ENCODE results near the gene DGKE.

The DGKE gene

GRCh38 chr17:56890906-56891674 lies 57.1 kb downstream of the DGKE start:
- no peak for DNase-seq (ENCODE audit: low spot score)

GRCh38 chr17:56891751-56892150 lies 57.8 kb downstream of the DGKE start:
- DNase-seq (ENCODE audit: low spot score), result no peak

DNA sequence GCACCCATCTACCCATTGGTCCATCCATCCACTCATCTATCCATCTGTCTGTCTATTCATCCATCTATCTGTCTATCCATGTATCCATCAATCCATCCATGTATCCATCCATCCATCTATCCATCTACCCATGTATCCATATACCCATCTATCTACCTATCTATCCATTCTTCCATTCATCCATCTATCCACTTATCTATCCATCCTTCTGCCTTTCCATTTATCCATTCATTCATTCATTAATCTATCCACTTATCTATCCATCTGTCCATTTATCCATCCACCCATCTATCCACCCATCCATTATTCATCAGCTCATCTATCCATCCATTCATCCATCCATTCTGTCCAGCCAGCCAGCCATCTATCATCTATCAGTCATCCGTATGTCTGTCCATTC lies 58.4 kb downstream of the DGKE start:
- DNase-seq (ENCODE audit: low spot score), result no peak

- no peak for DNase-seq (ENCODE audit: low spot score)
Measured at GRCh38 chr17:56893503-56893902, 59.6 kb downstream of the DGKE start.

GRCh38 chr17:56894859-56895455 lies 61.0 kb downstream of the DGKE start:
- DNase-seq (ENCODE audit: low spot score), result no peak

DNA sequence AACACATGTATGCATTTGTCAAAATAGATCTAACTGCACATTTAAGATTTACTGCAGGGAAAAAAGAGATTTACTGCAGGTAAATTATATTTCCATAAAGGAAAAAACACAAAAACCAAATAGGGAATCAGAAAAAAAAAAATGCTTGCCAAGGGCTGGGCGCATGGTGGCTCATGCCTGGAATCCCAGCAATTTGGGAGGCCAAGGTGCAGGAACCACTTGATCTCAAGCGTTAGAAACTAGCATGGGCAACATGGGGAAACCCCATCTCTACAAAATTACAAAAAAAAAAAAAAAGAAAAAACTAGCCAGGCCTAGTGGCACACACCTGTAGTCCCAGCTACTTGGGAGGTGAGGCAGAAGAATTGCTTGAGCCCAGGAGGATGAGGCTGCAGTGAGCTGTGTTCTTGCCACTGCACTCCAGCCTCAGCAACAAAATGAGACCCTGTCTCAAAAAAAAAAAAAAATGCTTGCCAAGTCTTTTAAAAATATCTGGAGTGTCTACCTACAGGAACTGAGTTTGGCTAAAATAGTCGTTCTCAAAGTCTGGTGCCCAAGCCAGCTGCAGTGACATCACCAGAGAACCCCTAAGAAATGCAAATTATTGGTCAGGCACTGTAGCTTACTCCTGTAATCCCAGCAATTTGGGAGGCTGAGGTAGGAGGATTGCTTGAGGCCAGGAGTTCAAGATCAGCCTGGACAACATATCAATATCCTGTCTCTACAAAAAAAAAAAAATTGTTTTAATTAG lies 62.4 kb downstream of the DGKE start:
- DNase-seq (ENCODE audit: low spot score), result no peak

DNA sequence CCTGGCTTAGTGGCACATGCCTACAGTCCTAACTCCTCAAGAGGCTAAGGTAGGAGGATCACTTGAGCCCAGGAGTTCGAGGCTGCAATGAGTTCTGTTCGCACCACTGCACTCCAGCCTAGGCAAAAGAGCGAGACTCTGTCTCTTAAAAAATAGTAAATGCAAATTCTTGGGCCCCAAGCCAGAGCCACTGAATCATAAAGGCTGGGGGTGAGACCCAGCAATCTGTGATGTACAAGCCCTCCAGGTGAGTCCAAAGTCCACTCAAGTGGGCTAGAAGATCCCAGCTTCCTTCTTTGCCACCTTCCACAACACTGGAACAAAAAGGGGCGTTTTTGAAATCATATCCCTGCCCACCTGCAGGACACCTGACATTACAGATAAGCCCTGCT lies 63.0 kb downstream of the DGKE start:
- no peak for DNase-seq (ENCODE audit: low spot score)

DNA sequence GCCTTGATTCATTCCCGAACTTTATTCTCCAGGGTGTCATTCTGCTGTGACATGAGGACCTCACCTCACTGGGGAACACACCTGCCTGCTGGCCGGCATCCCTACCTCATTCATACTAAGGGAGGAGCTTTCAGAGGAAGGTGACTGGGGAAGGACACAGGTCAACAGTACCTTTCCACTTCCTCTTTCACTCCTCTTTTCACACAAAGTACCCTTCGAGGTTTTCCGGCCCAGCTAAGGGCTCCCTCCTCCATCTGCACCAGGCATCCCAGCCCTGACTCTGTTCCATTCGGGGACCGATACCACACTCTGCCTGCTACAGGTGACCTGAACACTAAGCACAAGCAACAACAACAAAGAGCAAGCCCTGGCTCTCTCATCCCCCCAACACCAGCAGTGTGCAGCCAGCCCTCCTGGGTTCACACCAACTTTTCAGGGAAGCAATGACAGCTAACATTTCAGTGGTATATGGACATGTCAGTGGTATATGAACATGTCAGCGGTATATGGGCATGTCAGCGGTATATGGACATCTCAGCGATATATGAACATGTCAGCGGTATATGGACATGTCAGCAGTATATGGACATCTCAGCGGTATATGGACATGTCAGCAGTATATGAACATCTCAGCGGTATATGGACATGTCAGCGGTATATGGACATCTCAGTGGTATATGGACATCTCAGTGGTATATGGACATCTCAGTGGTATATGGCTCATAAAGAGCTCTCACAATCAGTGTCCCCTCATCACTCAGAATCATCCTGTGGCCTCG lies 63.9 kb downstream of the DGKE start:
- DNase-seq (ENCODE audit: low spot score), result no peak

GRCh38 chr17:56898874-56899273 lies 64.9 kb downstream of the DGKE start:
- DNase-seq (ENCODE audit: low spot score), result no peak

DNA sequence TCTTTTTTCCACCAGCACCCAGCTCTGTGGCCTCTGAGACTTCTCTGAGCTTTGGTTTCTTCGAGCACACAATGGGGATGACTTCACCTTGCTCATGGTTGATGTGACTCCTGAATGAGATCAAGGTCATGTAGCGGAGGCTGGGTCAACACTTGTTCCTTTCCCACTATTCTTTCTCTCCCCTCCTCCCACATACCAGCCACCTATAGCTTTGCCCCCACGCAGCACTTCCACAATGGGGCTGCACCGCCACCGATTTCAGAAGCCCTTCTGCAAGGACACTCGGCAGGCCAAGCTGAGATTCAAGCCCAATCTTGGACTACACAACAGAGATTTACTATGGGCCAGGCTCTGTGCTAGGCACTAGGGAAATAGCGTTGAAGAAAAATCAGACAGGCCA lies 65.5 kb downstream of the DGKE start:
- DNase-seq (ENCODE audit: low spot score), result no peak

DNA sequence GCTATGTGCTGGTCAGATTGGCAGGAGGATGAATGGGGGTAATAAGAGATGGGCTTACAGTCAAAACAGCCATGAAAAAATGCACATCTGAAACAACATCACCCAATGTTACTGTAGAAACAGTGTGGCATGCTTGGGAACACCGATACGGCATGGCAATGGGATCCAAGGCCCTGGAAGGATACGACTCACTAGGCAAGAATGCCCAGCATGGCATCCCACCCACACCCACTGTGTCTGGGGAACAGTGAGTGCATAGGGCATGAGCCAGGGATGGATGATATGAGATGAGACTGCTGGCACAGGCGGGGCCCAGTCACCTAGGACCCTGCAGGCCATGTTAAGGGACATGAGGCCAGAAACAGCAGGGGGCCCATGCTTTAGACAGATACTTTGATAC lies 68.4 kb downstream of the DGKE start:
- no peak for DNase-seq (ENCODE audit: low spot score)

DNA sequence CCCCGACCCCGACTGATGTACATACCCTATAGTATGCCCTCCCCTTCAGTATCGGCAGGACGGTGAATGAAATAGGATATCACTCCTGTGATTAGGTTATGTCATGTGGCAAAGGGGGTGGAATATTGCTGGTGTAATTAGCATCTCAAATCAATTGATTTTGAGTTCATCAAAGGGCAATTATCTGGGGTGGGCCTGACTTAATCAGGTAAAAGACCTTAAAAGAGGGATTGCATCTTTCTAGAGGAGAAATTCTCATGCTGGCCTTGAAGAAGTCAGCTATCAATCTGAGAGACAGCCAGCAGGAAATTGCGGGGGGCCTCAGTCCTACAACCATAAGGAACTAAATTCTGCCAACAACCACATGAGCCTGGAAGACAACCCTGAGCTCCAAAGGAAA lies 69.6 kb downstream of the DGKE start:
- no peak for DNase-seq (ENCODE audit: low spot score)

DNA sequence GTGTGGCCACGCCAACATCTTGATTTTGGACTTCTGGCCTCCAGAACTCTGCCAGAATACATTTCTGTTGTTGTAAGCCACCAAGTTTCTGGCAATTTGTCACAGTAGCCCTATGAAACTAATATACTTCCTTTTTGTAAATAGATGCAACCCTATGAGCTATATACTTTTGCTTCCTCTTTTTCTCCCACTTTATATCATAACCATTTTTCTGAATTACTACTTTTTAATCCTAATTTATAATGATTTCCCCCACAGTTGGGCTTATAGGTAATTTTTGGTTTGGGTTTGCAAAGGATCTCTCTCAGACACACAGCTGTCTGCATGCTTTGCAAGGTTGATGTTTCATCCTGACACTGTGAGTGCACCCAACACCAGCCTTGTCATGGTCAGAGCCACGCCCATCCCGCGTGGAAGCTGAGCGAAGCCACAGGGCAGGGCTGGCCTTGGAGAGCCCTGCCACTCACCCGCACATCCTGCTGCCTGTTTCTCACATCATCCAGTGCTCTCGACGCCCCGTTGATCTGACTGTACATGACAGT lies 74.1 kb downstream of the DGKE start:
- DNase-seq (ENCODE audit: low spot score), result no peak

DNA sequence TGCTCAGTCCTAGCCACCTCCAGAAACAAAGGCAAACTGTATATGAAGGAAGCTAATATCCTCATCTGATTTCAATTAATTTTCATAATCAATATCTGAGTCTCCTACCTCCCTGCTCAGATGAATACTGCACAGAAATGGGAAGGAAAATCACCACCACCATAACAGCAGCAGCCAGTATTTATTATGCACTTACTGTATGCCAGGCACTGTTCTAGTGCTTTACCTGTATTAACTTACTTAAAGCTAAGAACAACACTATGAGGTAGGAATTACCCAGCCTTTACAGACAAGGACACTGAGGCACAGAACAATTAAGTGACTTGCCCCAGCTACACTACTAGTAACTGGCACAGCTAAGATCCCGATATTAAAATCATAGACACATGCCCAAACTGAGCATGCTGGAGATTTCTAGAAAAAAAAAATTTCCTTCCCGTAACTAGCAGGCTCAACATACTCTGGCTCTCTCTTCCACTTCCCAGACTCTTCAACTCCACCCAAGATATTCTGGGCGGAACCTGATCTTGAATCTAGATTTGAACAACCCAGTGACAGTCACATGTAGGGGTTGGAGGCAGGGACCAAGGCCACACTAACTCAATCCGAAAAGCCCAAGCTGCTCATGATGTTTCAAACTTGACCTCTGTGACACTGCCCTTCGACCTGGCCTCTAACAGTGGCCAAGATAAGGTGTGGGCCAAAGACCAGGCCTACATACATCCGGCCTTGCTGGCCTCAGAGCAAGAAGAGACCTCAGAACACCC lies 76.0 kb downstream of the DGKE start:
- DNase-seq (ENCODE audit: low spot score), result no peak

- no peak for DNase-seq (ENCODE audit: low spot score)
Measured at GRCh38 chr17:56910509-56911235, 76.7 kb downstream of the DGKE start.

DNA sequence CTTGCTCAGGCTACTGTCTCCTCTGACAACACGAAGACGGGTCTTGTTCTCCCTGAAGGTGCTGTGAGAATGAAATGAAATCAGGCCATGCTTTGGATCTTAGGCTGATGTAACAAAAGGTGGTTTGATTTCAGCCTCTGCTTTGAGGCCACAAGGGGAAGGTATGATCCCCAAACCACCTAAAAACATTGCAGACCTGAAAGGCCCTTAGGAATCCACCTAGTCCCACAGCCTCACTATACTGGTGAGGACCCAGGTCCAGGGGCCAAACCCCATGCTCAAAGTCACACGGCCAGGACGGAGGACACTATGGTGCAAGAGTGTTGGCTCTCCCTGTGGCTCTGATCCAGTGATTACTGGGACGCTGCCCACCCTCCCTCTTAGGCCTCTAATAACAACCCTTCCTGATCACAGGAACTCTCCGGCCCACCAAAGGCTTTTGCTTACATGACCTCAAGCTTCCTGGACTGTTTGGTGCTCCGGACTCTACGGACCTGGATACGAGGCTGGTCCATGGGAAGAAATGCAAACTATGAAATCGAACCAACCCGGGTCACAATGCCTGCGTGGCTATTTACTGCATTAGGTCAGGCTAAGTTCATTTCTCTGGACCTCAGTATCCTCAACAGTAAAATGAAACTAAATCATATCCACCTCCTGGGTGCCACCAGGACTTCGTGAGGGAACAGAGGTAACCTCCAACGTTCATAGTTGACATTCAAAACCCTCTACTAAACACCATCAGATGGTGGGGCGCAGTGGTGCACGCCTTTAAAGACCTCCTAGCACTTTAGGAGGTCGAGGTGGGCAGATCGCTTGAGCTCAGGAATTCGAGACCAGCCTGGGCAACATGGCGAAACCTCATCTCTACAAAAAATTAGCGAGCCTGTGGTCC lies 78.4 kb downstream of the DGKE start:
- DNase-seq (ENCODE audit: low spot score), result no peak

DNA sequence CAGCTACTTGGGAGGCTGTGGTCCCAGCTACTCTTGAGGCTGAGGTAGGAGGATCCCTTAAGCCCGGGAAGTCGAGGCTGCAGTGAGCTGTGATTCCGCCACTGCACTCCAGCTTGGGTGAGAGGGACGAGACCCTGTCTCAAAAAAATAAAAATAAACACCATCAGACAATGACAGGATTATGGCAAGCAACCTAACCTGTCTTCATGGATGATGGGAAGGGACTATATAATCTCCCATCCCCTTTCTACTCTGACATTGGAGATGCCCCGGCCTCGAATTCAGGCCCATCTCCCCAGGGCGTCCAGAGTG lies 79.0 kb downstream of the DGKE start:
- DNase-seq (ENCODE audit: low spot score), result no peak

- DNase-seq (ENCODE audit: low spot score), result no peak
Measured at GRCh38 chr17:56913353-56913866, 79.5 kb downstream of the DGKE start.

- peak; percentile 95 for DNase-seq (ENCODE audit: low spot score)
Measured at GRCh38 chr17:56913867-56914580, 80.1 kb downstream of the DGKE start, which contains the start of gene TRIM25. TRIM25 (minus strand) TSS chr17:56914049; CDS start chr17:56913988, 61 bp downstream.

Data from D341Med (cell line).